ENCODE data around the gene CNTN5. TPM values are rescaled to one million over a fixed set of nuclear protein-coding genes. Genes with fewer than 3 reads are reported as not detected.
"Not testable (repeated sequence)": the region's sequence is repeated elsewhere in the genome, so short reads cannot be mapped to it uniquely, and the experiment has no call there.

Gene CNTN5
- total RNA-seq, 1 donor from 2014 or later: not detected

GRCh38 chr11:100229086-100229485 lies 1208.3 kb downstream of the CNTN5 start:
- DNase-seq (ENCODE audit: low spot score): no peak
- intact Hi-C loops (cut with micrococcal nuclease): no loop called here
- H3K27ac Mint-ChIP-seq: no peak overlapping the region

GRCh38 chr11:100232006-100232405 lies 1211.3 kb downstream of the CNTN5 start:
- H3K4me3 Mint-ChIP-seq (ENCODE audit: low read depth): no peak overlapping the region
- intact Hi-C loops (cut with micrococcal nuclease): no loop called here
- H3K27me3 Mint-ChIP-seq (ENCODE audit: low read depth): no peaks in the 10 kb centered on the region
- H3K27ac Mint-ChIP-seq: no peak overlapping the region
- peaks cover 55% of the 10 kb centered on the region for H3K9me3 Mint-ChIP-seq
- no peaks in the 10 kb centered on the region for H3K4me1 Mint-ChIP-seq (ENCODE audit: low read depth)
- no peak for DNase-seq (ENCODE audit: low spot score)
- H3K36me3 Mint-ChIP-seq (ENCODE audit: low read depth): no peaks in the 10 kb centered on the region

More at GRCh38 chr11:100229086-100229485, 1208.3 kb downstream of the CNTN5 start:
- Mint-ChIP-seq H3K27me3 (ENCODE audit: low read depth) (no peaks in the 10 kb centered on the region), H3K36me3 (ENCODE audit: low read depth) (no peaks in the 10 kb centered on the region), H3K9me3 (peaks cover 48% of the 10 kb centered on the region), H3K4me3 (ENCODE audit: low read depth) (no peak overlapping the region), H3K4me1 (ENCODE audit: low read depth) (no peaks in the 10 kb centered on the region)

DNA sequence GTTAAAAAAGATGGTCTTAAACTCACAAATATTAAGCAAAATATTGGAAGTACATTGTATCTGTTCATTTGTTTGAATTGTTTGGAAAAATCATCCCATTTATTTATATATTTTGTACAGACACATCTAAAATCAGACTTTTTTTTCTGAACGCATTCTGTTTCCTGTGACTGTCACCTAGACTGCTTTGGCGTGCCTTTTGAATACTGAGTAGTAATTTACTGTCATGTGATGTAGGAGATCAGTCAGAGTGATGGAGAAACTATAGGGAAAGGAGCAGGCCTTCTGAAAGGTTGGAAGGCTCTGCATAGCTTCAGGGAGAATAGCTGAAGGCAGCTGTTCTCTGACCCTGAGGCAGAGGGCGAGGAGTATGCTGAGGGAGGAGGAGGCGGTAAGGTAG lies 1214.3 kb downstream of the CNTN5 start:
- H3K9me3 Mint-ChIP-seq: peaks cover 43% of the 10 kb centered on the region
- no peaks in the 10 kb centered on the region for H3K27me3 Mint-ChIP-seq (ENCODE audit: low read depth)
- no peak for DNase-seq (ENCODE audit: low spot score)
- no peak overlapping the region for H3K4me3 Mint-ChIP-seq (ENCODE audit: low read depth)
- no peak overlapping the region for H3K27ac Mint-ChIP-seq
- H3K4me1 Mint-ChIP-seq (ENCODE audit: low read depth): no peaks in the 10 kb centered on the region
- intact Hi-C loops (cut with micrococcal nuclease): no loop called here
- H3K36me3 Mint-ChIP-seq (ENCODE audit: low read depth): no peaks in the 10 kb centered on the region

GRCh38 chr11:100240025-100240539 lies 1219.3 kb downstream of the CNTN5 start:
- Mint-ChIP-seq H3K4me3 (ENCODE audit: low read depth) (no peak overlapping the region), H3K9me3 (peaks cover 31% of the 10 kb centered on the region), H3K4me1 (ENCODE audit: low read depth) (no peaks in the 10 kb centered on the region), H3K27ac (no peak overlapping the region), H3K27me3 (ENCODE audit: low read depth) (no peaks in the 10 kb centered on the region), H3K36me3 (ENCODE audit: low read depth) (no peaks in the 10 kb centered on the region)
- intact Hi-C loops (cut with micrococcal nuclease): no loop called here
- DNase-seq (ENCODE audit: low spot score): no peak

GRCh38 chr11:100247704-100248103 lies 1227.0 kb downstream of the CNTN5 start:
- intact Hi-C loops (cut with micrococcal nuclease): no loop called here
- no peak for DNase-seq (ENCODE audit: low spot score)
- Mint-ChIP-seq H3K36me3 (ENCODE audit: low read depth) (no peaks in the 10 kb centered on the region), H3K9me3 (peaks cover 41% of the 10 kb centered on the region), H3K27me3 (ENCODE audit: low read depth) (no peaks in the 10 kb centered on the region), H3K4me1 (ENCODE audit: low read depth) (no peaks in the 10 kb centered on the region), H3K27ac (no peak overlapping the region), H3K4me3 (ENCODE audit: low read depth) (no peak overlapping the region)

DNA sequence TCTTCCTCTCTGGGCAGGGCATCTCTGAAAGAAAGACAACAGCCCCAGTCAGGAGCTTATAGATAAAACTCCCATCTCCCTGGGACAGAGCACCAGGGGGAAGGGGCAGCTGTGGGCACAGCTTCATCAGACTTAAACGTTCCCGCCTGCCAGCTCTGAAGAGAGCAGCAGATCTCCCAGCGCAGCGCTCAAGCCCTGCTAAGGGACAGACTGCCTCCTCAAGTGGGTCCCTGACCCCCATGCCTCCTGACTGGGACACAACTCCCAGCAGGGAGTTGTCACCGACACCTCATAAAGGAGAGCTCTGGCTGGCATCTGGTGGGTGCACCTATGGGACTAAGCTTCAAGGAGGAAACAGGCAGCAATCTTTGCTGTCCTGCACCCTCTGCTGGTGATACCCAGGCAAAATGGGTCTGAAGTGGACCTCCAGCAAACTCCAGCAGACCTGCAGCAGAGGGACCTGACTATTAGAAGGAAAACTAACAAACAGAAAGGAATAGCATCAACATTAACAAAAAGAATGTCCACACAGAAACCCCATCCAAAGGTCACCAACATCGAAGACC lies 1236.6 kb downstream of the CNTN5 start:
- DNase-seq (ENCODE audit: low spot score); H3K36me3 Mint-ChIP-seq (ENCODE audit: low read depth); H3K4me1 Mint-ChIP-seq (ENCODE audit: low read depth); H3K27ac Mint-ChIP-seq; H3K4me3 Mint-ChIP-seq (ENCODE audit: low read depth); intact Hi-C loops (cut with micrococcal nuclease); H3K27me3 Mint-ChIP-seq (ENCODE audit: low read depth): not testable (repeated sequence)
- H3K9me3 Mint-ChIP-seq: peaks cover 49% of the 10 kb centered on the region

- intact Hi-C loops (cut with micrococcal nuclease): no loop called here
- H3K36me3 Mint-ChIP-seq (ENCODE audit: low read depth): no peaks in the 10 kb centered on the region
- H3K9me3 Mint-ChIP-seq: peaks cover 60% of the 10 kb centered on the region
- no peaks in the 10 kb centered on the region for H3K27me3 Mint-ChIP-seq (ENCODE audit: low read depth)
- DNase-seq (ENCODE audit: low spot score): no peak
- no peak overlapping the region for H3K27ac Mint-ChIP-seq
- no peak overlapping the region for H3K4me3 Mint-ChIP-seq (ENCODE audit: low read depth)
- H3K4me1 Mint-ChIP-seq (ENCODE audit: low read depth): no peaks in the 10 kb centered on the region
These were observed 1248.8 kb downstream of the CNTN5 start for GRCh38 chr11:100269516-100269915.

- no peaks in the 10 kb centered on the region for H3K27me3 Mint-ChIP-seq (ENCODE audit: low read depth)
- DNase-seq (ENCODE audit: low spot score): no peak
- intact Hi-C loops (cut with micrococcal nuclease): no loop called here
- peaks cover 46% of the 10 kb centered on the region for H3K9me3 Mint-ChIP-seq
- no peak overlapping the region for H3K27ac Mint-ChIP-seq
- no peak overlapping the region for H3K4me3 Mint-ChIP-seq (ENCODE audit: low read depth)
- no peaks in the 10 kb centered on the region for H3K36me3 Mint-ChIP-seq (ENCODE audit: low read depth)
- no peaks in the 10 kb centered on the region for H3K4me1 Mint-ChIP-seq (ENCODE audit: low read depth)
These were observed 1252.5 kb downstream of the CNTN5 start for GRCh38 chr11:100273066-100273815.

GRCh38 chr11:100274466-100274865 lies 1253.7 kb downstream of the CNTN5 start:
- H3K9me3 Mint-ChIP-seq: peaks cover 33% of the 10 kb centered on the region
- H3K27me3 Mint-ChIP-seq (ENCODE audit: low read depth); DNase-seq (ENCODE audit: low spot score); intact Hi-C loops (cut with micrococcal nuclease); H3K27ac Mint-ChIP-seq; H3K36me3 Mint-ChIP-seq (ENCODE audit: low read depth); H3K4me1 Mint-ChIP-seq (ENCODE audit: low read depth); H3K4me3 Mint-ChIP-seq (ENCODE audit: low read depth): not testable (repeated sequence)

DNA sequence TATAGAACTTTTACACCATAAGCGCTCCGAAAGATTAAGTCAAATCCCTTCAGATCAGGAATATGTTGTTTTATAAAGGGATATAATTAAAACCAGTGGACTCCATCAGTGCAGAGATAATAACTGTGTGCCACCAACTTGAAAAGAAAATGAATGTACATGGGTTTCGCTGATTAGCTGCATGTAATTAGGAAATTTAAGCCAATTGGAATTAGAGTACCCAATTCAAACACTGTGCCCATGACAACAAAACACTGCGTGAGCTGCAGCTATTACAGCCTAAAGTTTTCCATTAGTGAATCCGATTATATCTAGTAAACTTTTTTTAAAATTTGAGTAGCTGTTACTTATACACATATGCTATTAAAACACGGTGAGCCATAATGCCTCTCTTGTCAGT lies 1274.0 kb downstream of the CNTN5 start:
- Mint-ChIP-seq H3K27ac (no peak overlapping the region), H3K9me3 (peaks cover 16% of the 10 kb centered on the region), H3K4me3 (ENCODE audit: low read depth) (no peak overlapping the region), H3K36me3 (ENCODE audit: low read depth) (no peaks in the 10 kb centered on the region), H3K27me3 (ENCODE audit: low read depth) (no peaks in the 10 kb centered on the region), H3K4me1 (ENCODE audit: low read depth) (no peaks in the 10 kb centered on the region)
- intact Hi-C loops (cut with micrococcal nuclease): no loop called here
- DNase-seq (ENCODE audit: low spot score): no peak

- no peaks in the 10 kb centered on the region for H3K36me3 Mint-ChIP-seq (ENCODE audit: low read depth)
- peaks cover 20% of the 10 kb centered on the region for H3K9me3 Mint-ChIP-seq
- no peak overlapping the region for H3K27ac Mint-ChIP-seq
- no peaks in the 10 kb centered on the region for H3K4me1 Mint-ChIP-seq (ENCODE audit: low read depth)
- intact Hi-C loops (cut with micrococcal nuclease): no loop called here
- no peaks in the 10 kb centered on the region for H3K27me3 Mint-ChIP-seq (ENCODE audit: low read depth)
- no peak for DNase-seq (ENCODE audit: low spot score)
- no peak overlapping the region for H3K4me3 Mint-ChIP-seq (ENCODE audit: low read depth)
These were observed 1275.4 kb downstream of the CNTN5 start for GRCh38 chr11:100296051-100296679.

DNA sequence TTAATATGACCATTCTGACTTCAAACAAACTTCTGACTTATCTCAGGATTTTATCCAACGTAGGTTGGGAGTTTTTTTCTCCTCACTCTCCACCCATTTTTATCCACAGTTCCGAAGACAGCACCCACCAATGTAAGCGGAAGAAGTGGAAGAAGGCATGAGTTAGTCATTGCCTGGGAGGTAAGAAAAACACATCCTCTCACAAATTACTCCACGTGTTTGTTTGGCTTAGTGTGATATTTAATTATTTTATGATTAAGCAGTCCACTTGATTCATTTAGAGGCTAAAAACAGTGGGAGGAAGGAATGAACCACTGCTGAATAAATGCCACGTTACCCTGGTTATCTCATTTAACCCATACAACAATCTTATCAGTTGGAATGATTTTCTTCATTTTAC lies 1276.8 kb downstream of the CNTN5 start:
- no peaks in the 10 kb centered on the region for H3K4me1 Mint-ChIP-seq (ENCODE audit: low read depth)
- intact Hi-C loops (cut with micrococcal nuclease): no loop called here
- H3K9me3 Mint-ChIP-seq: peaks cover 12% of the 10 kb centered on the region
- H3K4me3 Mint-ChIP-seq (ENCODE audit: low read depth): no peak overlapping the region
- H3K36me3 Mint-ChIP-seq (ENCODE audit: low read depth): no peaks in the 10 kb centered on the region
- no peak overlapping the region for H3K27ac Mint-ChIP-seq
- no peaks in the 10 kb centered on the region for H3K27me3 Mint-ChIP-seq (ENCODE audit: low read depth)
- no peak for DNase-seq (ENCODE audit: low spot score)

GRCh38 chr11:100302824-100303223 lies 1282.1 kb downstream of the CNTN5 start:
- Mint-ChIP-seq H3K4me3 (ENCODE audit: low read depth) (no peak overlapping the region), H3K27me3 (ENCODE audit: low read depth) (no peaks in the 10 kb centered on the region), H3K9me3 (peaks cover 8% of the 10 kb centered on the region), H3K4me1 (ENCODE audit: low read depth) (no peaks in the 10 kb centered on the region), H3K36me3 (ENCODE audit: low read depth) (no peaks in the 10 kb centered on the region), H3K27ac (no peak overlapping the region)
- DNase-seq (ENCODE audit: low spot score): no peak
- intact Hi-C loops (cut with micrococcal nuclease): no loop called here
